Type B pancreatic cell (in vitro differentiated cells): Measurements from ENCODE around the gene PLEKHA4. TPM values are rescaled to one million over a fixed set of nuclear protein-coding genes. Genes with fewer than 3 reads are reported as not detected.
"Not testable (repeated sequence)": the region's sequence is repeated elsewhere in the genome, so short reads cannot be mapped to it uniquely, and the experiment has no call there.

Experiments used
- DNase-seq: peaks from one replicate; pipeline ENCODE4 v3.0.0; 2021; ENCODE audit warnings: mixed read lengths; ENCODE audit not compliant: unreplicated experiment; ENCODE audit errors: extremely low spot score
- H3K27ac Mint-ChIP-seq: 2 replicates; pipeline ENCODE4 v1.8.0; 2021; ENCODE audit warnings: mild to moderate bottlenecking, mixed read lengths
- H3K27me3 Mint-ChIP-seq: 2 replicates; pipeline ENCODE4 v1.8.0; 2021; ENCODE audit warnings: mixed read lengths
- H3K36me3 Mint-ChIP-seq: 2 replicates; pipeline ENCODE4 v1.8.0; 2021; ENCODE audit warnings: mixed read lengths
- H3K4me1 Mint-ChIP-seq: one replicate; pipeline ENCODE4 v1.8.0; 2021; ENCODE audit warnings: mixed read lengths; ENCODE audit not compliant: unreplicated experiment
- H3K4me3 Mint-ChIP-seq: 2 replicates; pipeline ENCODE4 v1.8.0; 2021; ENCODE audit warnings: mild to moderate bottlenecking, mixed read lengths
- H3K9me3 Mint-ChIP-seq: 2 replicates; pipeline ENCODE4 v1.8.0; 2021; ENCODE audit warnings: mixed read lengths
- CTCF ChIP-seq: fragments of 200-600 bp; sonication (generic); conservative IDR thresholded peaks from 2 replicates; pipeline ENCODE4 v1.5.0; 2021; ENCODE audit warnings: antibody characterized with exemption, mild to moderate bottlenecking
- total RNA-seq: library from RNA; stranded (reverse); gene quantifications from 2 replicates; pipeline ENCODE4 v1.2.1, GENCODE V29; 2021; ENCODE audit warnings: low replicate concordance

The PLEKHA4 gene
- total RNA-seq, 1 donor from 2014 or later: 45.4 TPM

GRCh38 chr19:48852292-48852691 is 16.1 kb downstream of the PLEKHA4 start:
- no peaks in the 10 kb centered on the region for H3K9me3 Mint-ChIP-seq
- no peaks in the 10 kb centered on the region for H3K4me1 Mint-ChIP-seq
- no peak for TF ChIP-seq CTCF
- no peak overlapping the region for H3K27ac Mint-ChIP-seq
- H3K4me3 Mint-ChIP-seq: no peak overlapping the region
- H3K36me3 Mint-ChIP-seq: no peaks in the 10 kb centered on the region
- no peaks in the 10 kb centered on the region for H3K27me3 Mint-ChIP-seq
- no peak for DNase-seq

- not testable (repeated sequence) for H3K9me3 Mint-ChIP-seq, H3K27ac Mint-ChIP-seq, H3K4me1 Mint-ChIP-seq, DNase-seq, H3K27me3 Mint-ChIP-seq, H3K36me3 Mint-ChIP-seq, H3K4me3 Mint-ChIP-seq
Observed at GRCh38 chr19:48846659-48847058, 21.8 kb downstream of the PLEKHA4 start.

GRCh38 chr19:48845384-48845783 is 23.0 kb downstream of the PLEKHA4 start:
- no peak overlapping the region for H3K27ac Mint-ChIP-seq
- DNase-seq: no peak
- H3K27me3 Mint-ChIP-seq: no peaks in the 10 kb centered on the region
- peaks cover 6% of the 10 kb centered on the region for H3K4me1 Mint-ChIP-seq
- no peak for TF ChIP-seq CTCF
- no peaks in the 10 kb centered on the region for H3K9me3 Mint-ChIP-seq
- peaks cover 5% of the 10 kb centered on the region for H3K36me3 Mint-ChIP-seq
- H3K4me3 Mint-ChIP-seq: no peak overlapping the region

GRCh38 chr19:48844472-48844871 is 23.9 kb downstream of the PLEKHA4 start:
- peaks cover 6% of the 10 kb centered on the region for H3K4me1 Mint-ChIP-seq
- H3K4me3 Mint-ChIP-seq: no peak overlapping the region
- no peaks in the 10 kb centered on the region for H3K9me3 Mint-ChIP-seq
- H3K36me3 Mint-ChIP-seq: peaks cover 5% of the 10 kb centered on the region
- no peak overlapping the region for H3K27ac Mint-ChIP-seq
- TF ChIP-seq CTCF: peak; percentile 42
- no peak for DNase-seq
- no peaks in the 10 kb centered on the region for H3K27me3 Mint-ChIP-seq

- peaks cover 5% of the 10 kb centered on the region for H3K36me3 Mint-ChIP-seq
- H3K9me3 Mint-ChIP-seq: no peaks in the 10 kb centered on the region
- peak overlapping the region; percentile 37 for H3K27ac Mint-ChIP-seq
- peaks cover 6% of the 10 kb centered on the region for H3K4me1 Mint-ChIP-seq
- H3K4me3 Mint-ChIP-seq: no peak overlapping the region
- H3K27me3 Mint-ChIP-seq: no peaks in the 10 kb centered on the region
- TF ChIP-seq CTCF: peak; percentile 93
- no peak for DNase-seq
Observed at GRCh38 chr19:48842789-48843162, 25.6 kb downstream of the PLEKHA4 start.

- TF ChIP-seq CTCF: no peak
- peaks cover 11% of the 10 kb centered on the region for H3K4me1 Mint-ChIP-seq
- H3K27ac Mint-ChIP-seq: no peak overlapping the region
- H3K27me3 Mint-ChIP-seq: no peaks in the 10 kb centered on the region
- DNase-seq: no peak
- no peaks in the 10 kb centered on the region for H3K9me3 Mint-ChIP-seq
- H3K36me3 Mint-ChIP-seq: peaks cover 5% of the 10 kb centered on the region
- H3K4me3 Mint-ChIP-seq: no peak overlapping the region
Observed at GRCh38 chr19:48841571-48841970, 26.8 kb downstream of the PLEKHA4 start.
